ENCODE data around the gene PBX2.
"Not testable (repeated sequence)": the region's sequence is repeated elsewhere in the genome, so short reads cannot be mapped to it uniquely, and the experiment has no call there.

The PBX2 gene

GRCh38 chr6:32195652-32195901 lies 5.6 kb upstream of the PBX2 start:
- no peaks in the 10 kb centered on the region for H3K27me3 ChIP-seq (ENCODE audit: insufficient read depth, low read length, poor library complexity)
- peak overlapping the region; percentile 80 for H3K4me2 ChIP-seq (ENCODE audit: insufficient read depth, low read length)
- H4K20me1 ChIP-seq (ENCODE audit: insufficient read depth, low read length): no peaks in the 10 kb centered on the region
- peaks cover 39% of the 10 kb centered on the region for H3K79me2 ChIP-seq (ENCODE audit: insufficient read depth, low read length)
- no peak for TF ChIP-seq EZH2 (IDR thresholded peaks at IDR 0.05; ENCODE audit: borderline replicate concordance, low read depth, low read length, severe bottlenecking)
- TF ChIP-seq, protein P1, sequence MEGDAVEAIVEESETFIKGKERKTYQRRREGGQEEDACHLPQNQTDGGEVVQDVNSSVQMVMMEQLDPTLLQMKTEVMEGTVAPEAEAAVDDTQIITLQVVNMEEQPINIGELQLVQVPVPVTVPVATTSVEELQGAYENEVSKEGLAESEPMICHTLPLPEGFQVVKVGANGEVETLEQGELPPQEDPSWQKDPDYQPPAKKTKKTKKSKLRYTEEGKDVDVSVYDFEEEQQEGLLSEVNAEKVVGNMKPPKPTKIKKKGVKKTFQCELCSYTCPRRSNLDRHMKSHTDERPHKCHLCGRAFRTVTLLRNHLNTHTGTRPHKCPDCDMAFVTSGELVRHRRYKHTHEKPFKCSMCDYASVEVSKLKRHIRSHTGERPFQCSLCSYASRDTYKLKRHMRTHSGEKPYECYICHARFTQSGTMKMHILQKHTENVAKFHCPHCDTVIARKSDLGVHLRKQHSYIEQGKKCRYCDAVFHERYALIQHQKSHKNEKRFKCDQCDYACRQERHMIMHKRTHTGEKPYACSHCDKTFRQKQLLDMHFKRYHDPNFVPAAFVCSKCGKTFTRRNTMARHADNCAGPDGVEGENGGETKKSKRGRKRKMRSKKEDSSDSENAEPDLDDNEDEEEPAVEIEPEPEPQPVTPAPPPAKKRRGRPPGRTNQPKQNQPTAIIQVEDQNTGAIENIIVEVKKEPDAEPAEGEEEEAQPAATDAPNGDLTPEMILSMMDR (IDR thresholded peaks at IDR 0.05; ENCODE audit: borderline replicate concordance, extremely low read depth, low read length, poor library complexity, severe bottlenecking): peak; percentile 42
- H3K9ac ChIP-seq (ENCODE audit: low read depth, low read length): peak overlapping the region; percentile 81
- H2AFZ ChIP-seq (ENCODE audit: low read depth, low read length): peak overlapping the region; percentile 83
- peak; percentile 100 for DNase-seq
- peaks cover 57% of the 10 kb centered on the region for H3K4me1 ChIP-seq (ENCODE audit: insufficient read depth, low read length)
- H3K27ac ChIP-seq (ENCODE audit: low read length): peak overlapping the region; percentile 96
- H3K36me3 ChIP-seq (ENCODE audit: insufficient read depth, low read length): peaks cover 2% of the 10 kb centered on the region; the same call in 1 of the 2 replicates
- H3K4me3 ChIP-seq (ENCODE audit: low read depth in 1 of 2, low read length in 2 of 2): peak overlapping the region; percentile 43 to 77; a peak in 3 of 4 replicates
- H3K9me3 ChIP-seq (ENCODE audit: insufficient read depth, low read length, severe bottlenecking): no peaks in the 10 kb centered on the region
- ATAC-seq (ENCODE audit: insufficient read depth, low read depth): no peak

GRCh38 chr6:32194825-32195651 lies 5.0 kb upstream of the PBX2 start:
- H3K27me3 ChIP-seq (ENCODE audit: insufficient read depth, low read length, poor library complexity): no peaks in the 10 kb centered on the region
- peaks cover 62% of the 10 kb centered on the region for H3K4me1 ChIP-seq (ENCODE audit: insufficient read depth, low read length)
- peak overlapping the region; percentile 81 for H3K9ac ChIP-seq (ENCODE audit: low read depth, low read length)
- DNase-seq: peak; percentile 58
- H3K36me3 ChIP-seq (ENCODE audit: insufficient read depth, low read length): peaks cover 2% of the 10 kb centered on the region; the same call in 1 of the 2 replicates
- H3K79me2 ChIP-seq (ENCODE audit: insufficient read depth, low read length): peaks cover 43% of the 10 kb centered on the region
- H3K4me3 ChIP-seq (ENCODE audit: low read depth in 1 of 2, low read length in 2 of 2): peak overlapping the region; percentile 45 to 77; a peak in 3 of 4 replicates
- TF ChIP-seq, protein P1 (IDR thresholded peaks at IDR 0.05; ENCODE audit: borderline replicate concordance, extremely low read depth, low read length, poor library complexity, severe bottlenecking): peak; percentile 78
- TF ChIP-seq EZH2 (IDR thresholded peaks at IDR 0.05; ENCODE audit: borderline replicate concordance, low read depth, low read length, severe bottlenecking): no peak
- H3K4me2 ChIP-seq (ENCODE audit: insufficient read depth, low read length): peak overlapping the region; percentile 80
- no peaks in the 10 kb centered on the region for H3K9me3 ChIP-seq (ENCODE audit: insufficient read depth, low read length, severe bottlenecking)
- peak; percentile 88 for ATAC-seq (ENCODE audit: insufficient read depth, low read depth)
- H4K20me1 ChIP-seq (ENCODE audit: insufficient read depth, low read length): no peaks in the 10 kb centered on the region
- peak overlapping the region; percentile 96 for H3K27ac ChIP-seq (ENCODE audit: low read length)
- H2AFZ ChIP-seq (ENCODE audit: low read depth, low read length): peak overlapping the region; percentile 67

DNA sequence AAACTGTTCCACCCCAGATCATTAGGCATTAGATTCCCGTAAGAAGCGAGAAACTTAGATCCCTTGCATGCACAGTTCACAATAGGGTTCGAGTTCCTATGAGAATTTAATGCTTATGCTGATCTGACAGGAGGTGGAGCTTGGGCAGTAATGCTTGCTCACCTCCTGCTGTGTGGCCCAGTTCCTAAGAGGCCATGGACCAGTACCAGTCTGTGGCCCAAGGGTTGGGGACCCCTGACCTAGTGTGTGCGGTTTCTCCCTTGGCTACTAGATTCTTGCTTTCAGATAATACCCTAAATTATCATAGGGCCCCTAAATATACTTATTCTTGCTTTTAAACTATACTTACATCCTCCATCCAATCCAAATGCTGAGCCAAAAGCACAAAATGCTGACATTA lies 4.4 kb upstream of the PBX2 start:
- peak overlapping the region; percentile 80 for H3K4me2 ChIP-seq (ENCODE audit: insufficient read depth, low read length)
- peak overlapping the region; percentile 81 for H3K9ac ChIP-seq (ENCODE audit: low read depth, low read length)
- H3K4me3 ChIP-seq (ENCODE audit: low read depth in 1 of 2, low read length in 2 of 2): peak overlapping the region in 1 of 2 experiments; percentile 77; a peak in 2 of 4 replicates
- DNase-seq (no peak), ATAC-seq (ENCODE audit: insufficient read depth, low read depth) (no peak)
- no peaks in the 10 kb centered on the region for H3K9me3 ChIP-seq (ENCODE audit: insufficient read depth, low read length, severe bottlenecking)
- H3K36me3 ChIP-seq (ENCODE audit: insufficient read depth, low read length): peaks cover 2% of the 10 kb centered on the region; the same call in 1 of the 2 replicates
- TF ChIP-seq, protein P1 (IDR thresholded peaks at IDR 0.05; ENCODE audit: borderline replicate concordance, extremely low read depth, low read length, poor library complexity, severe bottlenecking): no peak
- TF ChIP-seq EZH2 (IDR thresholded peaks at IDR 0.05; ENCODE audit: borderline replicate concordance, low read depth, low read length, severe bottlenecking): no peak
- no peaks in the 10 kb centered on the region for H3K27me3 ChIP-seq (ENCODE audit: insufficient read depth, low read length, poor library complexity)
- H3K79me2 ChIP-seq (ENCODE audit: insufficient read depth, low read length): peaks cover 47% of the 10 kb centered on the region
- H4K20me1 ChIP-seq (ENCODE audit: insufficient read depth, low read length): no peaks in the 10 kb centered on the region
- peaks cover 62% of the 10 kb centered on the region for H3K4me1 ChIP-seq (ENCODE audit: insufficient read depth, low read length)
- H2AFZ ChIP-seq (ENCODE audit: low read depth, low read length): no peak overlapping the region
- peak overlapping the region; percentile 96 for H3K27ac ChIP-seq (ENCODE audit: low read length)

GRCh38 chr6:32193096-32193495 lies 3.1 kb upstream of the PBX2 start:
- H2AFZ ChIP-seq (ENCODE audit: low read depth, low read length): peak overlapping the region; percentile 72
- H4K20me1 ChIP-seq (ENCODE audit: insufficient read depth, low read length); ATAC-seq (ENCODE audit: insufficient read depth, low read depth); H3K9me3 ChIP-seq (ENCODE audit: insufficient read depth, low read length, severe bottlenecking); H3K27me3 ChIP-seq (ENCODE audit: insufficient read depth, low read length, poor library complexity): not testable (repeated sequence)
- peak overlapping the region; percentile 96 for H3K27ac ChIP-seq (ENCODE audit: low read length)
- H3K9ac ChIP-seq (ENCODE audit: low read depth, low read length): peak overlapping the region; percentile 78
- H3K36me3 ChIP-seq (ENCODE audit: insufficient read depth, low read length): peaks cover 14% of the 10 kb centered on the region
- peaks cover 60% of the 10 kb centered on the region for H3K79me2 ChIP-seq (ENCODE audit: insufficient read depth, low read length)
- DNase-seq: peak; percentile 30
- H3K4me3 ChIP-seq (ENCODE audit: low read depth in 1 of 2, low read length in 2 of 2): peak overlapping the region; percentile 40 to 70; a peak in 3 of 4 replicates
- peak overlapping the region; percentile 80 for H3K4me2 ChIP-seq (ENCODE audit: insufficient read depth, low read length)
- H3K4me1 ChIP-seq (ENCODE audit: insufficient read depth, low read length): peaks cover 75% of the 10 kb centered on the region

All from DND-41 (cell line).